GM18868 (cell line): ENCODE measurements around the gene TRA2B.
"Not testable (repeated sequence)": the region's sequence is repeated elsewhere in the genome, so short reads cannot be mapped to it uniquely, and the experiment has no call there.

Source experiments
- ATAC-seq: cut with Tn5 transposase; IDR thresholded peaks from one replicate; pipeline ENCODE4 v1.9.1; 2021; ENCODE audit warnings: mild to moderate bottlenecking, moderate library complexity; ENCODE audit not compliant: unreplicated experiment

The TRA2B gene

DNA sequence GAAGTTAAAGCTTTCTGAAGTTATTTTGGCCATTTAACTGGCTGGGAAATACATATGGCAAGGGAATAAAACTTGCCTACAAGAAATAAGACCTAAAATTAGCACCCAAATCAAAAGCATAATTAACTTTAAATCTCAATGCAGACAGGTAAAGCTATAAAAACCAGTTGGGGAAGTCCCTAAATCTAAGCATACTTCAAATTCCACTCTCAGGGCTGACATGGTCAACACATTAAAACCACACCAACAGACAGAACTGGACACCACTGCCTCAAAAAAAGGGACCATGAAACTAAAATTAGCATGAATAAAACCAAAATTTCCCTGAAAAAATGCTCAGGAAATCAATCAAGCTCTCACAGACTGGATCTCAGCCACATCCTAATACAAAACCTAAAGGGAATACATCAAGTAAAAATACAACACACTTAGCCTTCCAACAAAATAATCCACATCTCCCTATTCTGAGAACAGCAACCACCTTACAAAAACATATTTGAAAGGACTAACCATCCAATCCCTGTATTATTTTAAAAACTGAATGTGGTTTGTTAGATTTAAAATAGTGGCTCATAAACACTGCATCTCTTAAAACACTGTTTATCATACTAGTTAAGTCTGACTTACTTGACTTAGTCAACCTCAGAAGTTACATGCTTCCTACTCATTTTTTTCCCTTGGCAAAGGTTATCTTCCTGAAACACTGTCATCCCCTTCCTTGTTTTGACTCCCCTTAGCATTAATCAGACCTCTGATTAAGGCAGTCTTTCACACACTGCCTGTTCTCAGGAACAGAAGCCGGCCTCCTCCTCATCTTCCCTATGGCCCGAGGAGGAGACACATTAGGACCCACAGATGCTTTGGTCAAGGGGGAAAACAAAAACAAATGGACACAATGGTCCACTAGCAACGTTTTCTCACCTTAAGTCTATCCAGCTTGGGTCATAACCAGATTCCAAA, 8.3 kb downstream of the TRA2B start:
- no peak for ATAC-seq

DNA sequence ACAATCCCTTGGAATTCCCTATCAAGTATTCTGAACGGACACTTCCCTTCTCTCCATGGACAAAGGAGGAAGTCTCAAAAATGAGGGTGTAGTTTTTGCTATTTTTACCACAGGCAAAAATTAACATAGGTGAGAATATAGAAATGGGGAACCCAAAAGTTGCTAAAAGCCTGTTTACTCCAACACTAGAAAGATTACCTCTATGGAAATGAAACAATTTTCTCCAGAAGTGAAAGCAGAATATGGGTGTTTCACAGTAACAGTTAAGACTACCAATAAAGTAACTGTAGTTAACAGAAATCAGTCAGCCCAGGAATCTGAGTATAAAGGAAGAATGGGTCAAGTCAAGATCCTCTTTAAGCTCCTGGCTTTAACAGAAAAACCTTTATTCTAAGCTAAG, 9.3 kb downstream of the TRA2B start:
- no peak for ATAC-seq

DNA sequence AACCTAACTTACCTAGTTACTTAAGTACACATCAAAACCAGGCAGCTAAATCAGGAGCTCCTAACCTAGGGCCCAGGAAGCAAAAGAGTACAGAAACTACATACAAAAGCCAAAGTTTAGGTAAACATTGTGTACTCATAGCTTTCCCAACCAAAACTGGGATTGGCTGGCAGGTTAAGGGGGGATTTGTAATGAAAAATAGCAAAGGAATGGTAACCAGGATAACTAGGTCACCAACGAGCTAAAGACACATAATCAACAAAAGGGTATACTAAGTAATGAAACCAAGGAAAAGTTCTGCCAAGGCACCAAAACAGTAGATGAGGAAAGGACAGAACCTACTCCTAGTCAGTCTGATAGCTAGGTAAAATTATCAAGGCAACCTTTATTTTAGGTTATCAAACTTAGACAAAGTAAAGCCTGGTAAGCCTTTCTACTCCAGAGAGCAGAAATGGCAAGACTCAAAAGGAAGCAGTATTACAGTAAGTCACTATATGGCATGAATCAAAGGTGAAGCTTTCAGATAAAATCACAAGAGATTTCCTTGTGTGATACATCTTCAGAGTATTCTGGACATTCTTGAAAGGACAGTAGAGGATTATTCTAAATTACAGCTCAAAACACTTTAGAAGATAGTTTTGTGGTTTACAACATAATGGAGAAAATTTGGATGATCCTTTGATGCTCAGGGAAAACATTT, 10.2 kb downstream of the TRA2B start:
- no peak for ATAC-seq

DNA sequence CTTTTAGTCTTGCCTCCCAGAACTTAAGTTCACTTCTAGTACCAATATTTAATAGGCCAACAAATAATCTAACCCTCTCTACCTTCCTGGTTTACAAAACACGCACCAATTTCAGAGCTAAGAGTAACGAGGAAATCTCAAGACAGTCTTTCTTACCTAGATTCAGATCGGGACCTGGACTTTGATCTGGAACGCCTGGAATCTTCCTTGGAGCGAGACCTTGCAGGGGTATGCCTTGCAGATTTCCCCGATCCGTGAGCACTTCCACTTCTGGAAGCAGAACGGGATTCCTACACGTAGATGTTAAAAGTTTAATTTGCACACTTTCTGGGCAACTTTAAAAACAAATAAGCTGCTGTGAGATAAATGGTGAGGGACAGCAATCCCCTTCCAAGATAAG, 11.4 kb downstream of the TRA2B start:
- ATAC-seq, result no peak

DNA sequence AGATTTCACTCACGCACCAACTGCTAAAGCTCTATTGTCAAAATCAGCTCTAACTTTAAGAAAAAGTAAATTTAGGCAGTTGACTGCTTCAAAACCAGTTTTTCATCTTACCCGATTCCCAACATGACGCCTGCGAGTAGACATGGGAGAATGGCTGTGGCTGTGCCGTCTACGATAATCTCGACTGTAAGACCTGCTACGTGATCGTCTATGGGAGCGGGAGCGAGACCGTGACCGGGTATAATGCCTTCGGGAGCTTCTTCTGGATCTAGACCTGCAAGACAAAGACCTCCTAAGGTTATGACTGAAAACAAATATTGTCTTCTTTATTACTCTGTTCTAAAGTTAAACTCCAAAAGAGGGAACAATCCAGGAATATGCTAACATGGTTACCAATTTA, 12.5 kb downstream of the TRA2B start:
- no peak for ATAC-seq

DNA sequence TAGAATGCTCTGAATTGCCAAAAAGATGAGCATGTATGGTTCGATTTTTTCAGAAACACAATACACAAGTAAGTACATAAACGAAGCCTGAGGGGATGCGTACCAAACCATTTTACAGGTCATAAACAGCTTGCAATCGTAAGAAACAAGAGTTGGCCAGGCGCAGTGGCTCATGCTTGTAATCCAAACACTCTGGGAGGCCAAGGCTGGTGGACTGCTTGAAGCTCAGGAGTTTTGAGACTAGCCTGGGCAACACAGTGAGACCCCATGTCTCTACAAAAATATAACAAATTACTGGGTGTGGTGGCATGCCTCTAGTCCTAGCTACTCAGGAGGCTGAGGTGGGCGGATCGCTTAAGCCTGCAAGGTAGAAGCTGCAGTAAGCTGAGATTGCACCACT, 13.4 kb downstream of the TRA2B start:
- ATAC-seq, result no peak

DNA sequence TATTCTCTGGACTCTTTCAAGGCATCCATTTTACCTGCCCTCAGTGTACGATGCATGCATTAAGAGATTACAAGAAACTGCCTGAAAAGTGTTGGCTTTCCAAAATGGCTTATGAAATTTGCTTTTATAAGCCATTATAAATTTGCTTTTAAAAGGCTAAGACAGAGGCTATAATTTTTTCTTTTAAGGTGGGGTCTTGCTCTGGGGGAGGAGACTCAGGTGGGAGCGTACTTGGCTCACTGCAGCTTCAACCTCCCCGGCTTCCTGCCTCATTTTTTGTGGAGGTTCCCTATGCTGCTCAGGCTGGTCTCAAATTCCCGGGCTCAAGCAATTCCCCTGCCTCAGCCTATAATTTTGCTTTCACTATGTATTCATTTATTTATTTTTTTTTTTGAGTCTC, 17.6 kb downstream of the TRA2B start:
- ATAC-seq, result no peak

DNA sequence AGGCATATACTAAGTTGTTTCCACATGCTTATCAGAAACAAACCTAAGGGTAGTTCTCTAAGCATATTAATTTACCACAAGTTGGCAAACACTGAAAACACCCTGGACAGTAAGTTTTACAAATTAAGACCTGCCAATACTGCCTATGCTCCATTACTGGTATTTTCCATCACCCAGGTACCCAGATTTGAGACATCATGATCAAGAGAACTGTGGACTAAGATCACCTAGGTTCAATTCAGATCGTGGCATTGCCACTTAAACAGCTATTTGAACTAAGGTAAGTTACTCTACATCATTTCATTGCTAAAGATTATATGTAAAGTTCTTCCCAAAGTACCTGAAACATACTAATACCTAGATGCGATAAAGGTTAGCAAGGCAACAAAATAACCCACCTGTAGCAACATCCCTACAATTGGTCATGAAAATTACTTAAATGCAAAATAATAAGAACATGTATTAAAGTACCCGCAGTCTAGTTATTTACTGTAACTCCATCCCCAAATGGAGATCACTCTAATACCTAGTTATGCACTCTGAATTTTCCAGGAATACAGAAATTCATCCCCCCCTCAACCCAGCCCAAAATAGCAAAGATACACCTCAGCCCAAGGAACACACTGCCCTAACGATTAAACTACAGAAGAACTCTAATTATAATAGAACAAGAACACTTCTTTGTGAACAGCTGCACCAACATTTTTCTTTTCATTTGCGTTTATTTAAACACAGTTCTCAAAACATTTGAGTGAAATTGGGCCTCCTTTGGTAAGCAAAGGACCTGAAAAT, 21.6 kb downstream of the TRA2B start:
- ATAC-seq, result no peak

DNA sequence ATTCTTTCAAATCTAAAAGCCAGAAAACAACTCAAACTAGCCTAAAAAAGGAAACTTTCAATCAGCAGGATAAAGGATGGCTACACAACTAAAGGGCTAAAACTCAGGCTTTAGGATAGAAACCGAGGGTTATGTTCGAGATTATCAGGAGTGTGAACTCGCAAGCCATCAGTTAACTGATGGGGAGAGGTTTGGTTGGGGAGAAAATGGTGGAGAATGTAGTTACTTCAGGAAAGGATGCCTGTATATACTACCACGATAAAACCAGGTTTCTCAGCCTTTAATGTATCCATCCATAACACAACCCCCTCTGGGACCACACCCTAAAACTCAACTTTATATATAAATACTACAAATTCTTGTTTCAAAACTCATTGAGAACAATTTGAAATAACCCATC, 22.2 kb downstream of the TRA2B start:
- ATAC-seq, result no peak

DNA sequence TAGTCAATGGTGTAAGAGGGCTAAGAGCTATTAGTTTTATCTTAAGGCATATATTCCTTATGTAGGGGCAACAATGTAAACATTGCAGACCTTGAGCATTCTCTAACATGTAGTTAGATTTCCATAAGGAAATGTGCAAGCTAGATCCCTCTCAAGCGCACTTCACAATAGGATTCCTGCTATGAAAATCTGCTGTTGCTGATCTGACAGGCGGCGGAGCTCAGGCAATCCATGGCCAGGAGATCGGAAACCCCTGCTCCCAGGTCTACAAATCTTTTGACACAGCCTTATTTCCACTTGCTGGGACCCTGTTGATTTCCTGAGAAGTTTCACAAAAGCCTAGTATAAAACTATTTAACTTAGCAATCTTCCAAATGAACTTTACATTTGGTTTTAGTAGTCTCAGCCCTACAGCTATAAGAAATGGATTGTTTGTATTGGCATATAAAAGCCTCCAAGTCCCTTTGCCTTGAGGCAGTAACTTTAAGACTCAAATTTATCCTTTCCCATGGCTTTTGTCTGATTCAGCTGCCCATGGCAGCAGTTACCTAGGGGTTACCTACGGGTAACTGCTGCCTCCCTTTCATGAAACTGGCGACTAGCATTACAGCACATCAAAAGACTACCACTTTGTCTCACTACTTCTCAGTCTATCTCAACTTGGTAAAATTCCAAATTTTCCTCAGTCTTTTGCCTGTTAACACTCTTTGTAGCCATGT, 22.7 kb downstream of the TRA2B start:
- ATAC-seq, result no peak

DNA sequence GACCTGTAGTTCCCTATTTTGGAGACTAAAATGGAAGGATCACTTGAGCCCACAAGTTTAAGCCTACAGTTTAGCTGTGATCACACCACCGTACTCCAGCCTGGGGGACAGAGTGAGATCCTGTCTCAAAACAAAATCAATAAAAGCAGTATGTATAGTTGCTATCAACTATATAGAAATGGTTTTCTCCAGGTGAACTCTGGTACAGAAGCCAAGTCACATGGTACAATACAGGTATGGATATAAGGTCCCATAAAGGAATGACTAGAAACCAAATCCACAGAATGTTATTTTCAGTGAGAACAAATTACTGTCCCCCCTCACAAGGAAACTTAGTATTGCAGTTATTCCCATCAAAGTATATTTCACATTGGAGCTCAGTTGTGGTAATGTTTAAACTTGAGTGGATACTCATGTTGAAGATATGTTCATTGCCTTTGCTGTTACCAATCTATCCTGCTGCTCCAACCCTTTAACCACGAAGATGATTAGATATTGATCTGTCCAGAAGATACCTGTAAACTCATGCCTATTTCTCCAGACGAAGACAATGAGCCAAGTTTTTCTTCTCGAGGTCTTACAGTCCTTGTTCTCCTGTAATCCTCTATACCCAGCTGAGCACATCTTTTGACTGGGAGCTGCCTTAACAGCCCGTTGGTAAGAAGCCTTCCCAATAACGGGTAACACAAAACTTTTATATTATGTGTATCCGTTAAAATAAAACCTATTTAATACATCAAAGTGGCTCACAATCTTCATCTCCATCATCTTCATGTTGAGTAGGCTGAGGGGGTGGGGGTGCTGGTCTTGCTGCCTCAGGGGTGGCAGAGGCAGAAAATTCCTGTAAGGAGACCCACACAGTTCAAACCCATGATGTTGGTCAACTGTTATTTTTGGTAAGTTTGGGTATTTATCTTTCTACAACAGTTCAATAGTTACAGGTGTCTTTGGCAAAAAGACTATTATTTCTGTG, 24.6 kb downstream of the TRA2B start:
- no peak for ATAC-seq

DNA sequence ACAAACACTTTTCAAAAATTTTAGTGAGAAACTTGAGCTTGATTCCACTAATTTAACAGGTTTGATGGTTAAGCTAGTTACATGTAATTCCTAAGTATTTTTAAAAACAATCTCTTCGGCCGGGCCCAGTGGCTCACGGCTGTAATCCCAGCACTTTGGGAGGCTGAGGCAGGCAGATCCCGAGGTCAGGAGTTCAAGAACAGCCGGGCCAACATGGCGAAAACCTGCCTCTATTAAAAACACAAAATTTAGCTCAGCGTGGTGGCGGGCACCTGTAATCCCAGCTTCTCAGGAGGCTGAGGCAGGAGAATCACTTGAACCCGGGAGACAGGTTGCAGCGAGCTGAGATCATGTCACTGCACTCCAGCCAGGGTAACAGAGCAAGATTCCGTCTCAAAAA, 25.3 kb downstream of the TRA2B start:
- no peak for ATAC-seq

DNA sequence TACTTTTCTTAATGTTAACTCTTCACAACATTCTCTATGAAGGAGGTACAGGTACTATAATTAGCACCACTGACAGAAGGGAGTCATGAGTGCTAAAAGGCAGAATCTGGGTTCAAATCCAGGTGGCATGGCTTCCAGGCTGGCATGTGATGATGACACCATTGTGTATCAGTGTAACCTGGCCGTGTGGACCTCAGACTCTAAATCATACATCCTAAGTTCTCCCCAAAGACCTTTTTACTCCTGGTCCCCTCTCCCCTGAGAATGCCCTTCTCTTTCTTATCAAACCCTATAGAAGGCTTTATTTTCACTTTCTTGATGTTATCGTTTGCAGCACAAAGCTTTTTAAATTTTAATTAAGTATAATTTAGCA, 26.8 kb downstream of the TRA2B start:
- ATAC-seq, result not testable (repeated sequence)

DNA sequence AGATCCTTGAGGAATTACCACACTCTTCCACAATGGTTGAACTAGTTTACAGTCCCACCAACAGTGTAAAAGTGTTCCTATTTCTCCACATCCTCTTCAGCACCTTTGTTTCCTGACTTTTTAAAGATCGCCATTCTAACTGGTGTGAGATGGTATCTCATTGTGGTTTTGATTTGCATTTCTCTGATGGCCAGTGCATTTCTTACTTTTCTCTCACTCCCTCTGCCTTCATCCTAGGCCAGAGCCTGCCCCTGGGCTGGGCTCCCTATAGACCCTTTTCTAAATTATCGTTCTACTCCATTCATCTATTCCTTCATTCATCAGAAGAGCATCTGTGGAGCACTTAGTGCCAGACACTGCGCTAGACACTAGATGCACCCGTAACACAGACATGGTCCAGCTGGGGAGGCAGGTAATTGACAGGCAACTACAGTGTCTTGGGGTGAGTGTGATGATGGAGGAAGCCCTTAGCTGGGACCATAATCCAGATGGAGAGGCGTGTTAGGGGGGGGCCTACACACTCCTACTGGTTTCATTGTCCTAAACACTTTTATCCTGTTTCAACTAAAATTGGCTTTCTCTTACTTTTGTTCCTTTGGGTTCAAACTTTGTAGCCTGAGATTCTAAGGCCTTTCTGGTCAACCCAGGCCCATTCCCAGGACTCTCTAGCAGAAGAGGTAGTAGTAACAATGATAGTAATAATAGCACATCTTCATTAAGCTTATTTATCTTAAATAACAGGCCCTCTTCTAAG, 27.3 kb downstream of the TRA2B start:
- not testable (repeated sequence) for ATAC-seq

DNA sequence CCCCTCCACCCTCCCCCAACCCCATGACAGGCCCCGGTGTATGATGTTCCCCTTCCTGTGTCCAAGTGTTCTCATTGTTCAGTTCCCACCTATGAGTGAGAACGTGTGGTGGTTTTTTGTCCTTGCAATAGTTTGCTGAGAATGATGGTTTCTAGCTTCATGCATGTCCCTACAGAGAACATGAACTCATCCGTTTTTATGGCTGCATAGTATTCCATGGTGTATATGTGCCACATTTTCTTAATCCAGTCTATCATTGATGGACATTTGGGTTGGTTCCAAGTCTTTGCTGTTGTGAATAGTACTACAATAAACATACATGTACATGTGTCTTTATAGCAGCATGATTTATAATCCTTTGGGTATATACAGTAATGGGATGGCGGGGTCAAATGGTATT, 27.9 kb downstream of the TRA2B start:
- not testable (repeated sequence) for ATAC-seq

DNA sequence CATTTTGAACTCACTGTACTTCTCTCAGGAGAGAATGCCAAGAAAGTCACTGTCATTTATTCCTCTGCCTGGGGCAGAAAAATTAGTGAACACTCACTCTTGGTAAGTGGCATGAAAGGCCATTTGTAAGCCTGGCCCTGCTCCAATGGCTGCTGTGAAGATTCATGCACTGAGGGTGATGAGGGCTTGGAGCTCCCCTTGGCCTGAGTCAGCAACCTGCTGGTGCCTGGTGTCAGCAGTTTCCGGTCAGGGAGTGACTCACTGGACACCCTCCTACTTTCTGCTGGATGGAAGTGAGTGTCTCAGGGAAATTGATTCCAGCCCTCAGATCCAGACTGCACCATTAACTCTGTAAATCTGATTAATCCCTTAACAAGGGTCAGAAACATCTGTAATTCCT, 37.6 kb downstream of the TRA2B start:
- no peak for ATAC-seq

DNA sequence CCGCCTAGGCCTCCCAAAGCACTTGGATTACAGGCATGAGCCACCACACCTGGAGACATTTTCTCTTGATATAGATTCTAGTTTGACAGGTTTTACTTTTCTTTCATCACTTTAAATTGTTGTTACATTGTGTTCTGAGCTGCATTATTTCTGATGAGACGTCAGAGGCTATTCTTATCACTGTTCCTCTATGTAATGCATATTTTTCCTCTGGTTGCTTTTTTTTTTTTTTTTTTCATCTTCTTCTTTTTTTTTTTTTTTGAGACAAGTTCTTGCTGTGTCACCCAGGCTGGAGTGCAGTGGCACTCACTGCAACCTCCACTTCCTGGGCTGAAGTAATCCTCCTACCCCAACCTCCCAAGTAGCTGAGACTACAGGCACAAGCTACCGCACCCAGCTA, 41.2 kb downstream of the TRA2B start:
- ATAC-seq, result no peak

DNA sequence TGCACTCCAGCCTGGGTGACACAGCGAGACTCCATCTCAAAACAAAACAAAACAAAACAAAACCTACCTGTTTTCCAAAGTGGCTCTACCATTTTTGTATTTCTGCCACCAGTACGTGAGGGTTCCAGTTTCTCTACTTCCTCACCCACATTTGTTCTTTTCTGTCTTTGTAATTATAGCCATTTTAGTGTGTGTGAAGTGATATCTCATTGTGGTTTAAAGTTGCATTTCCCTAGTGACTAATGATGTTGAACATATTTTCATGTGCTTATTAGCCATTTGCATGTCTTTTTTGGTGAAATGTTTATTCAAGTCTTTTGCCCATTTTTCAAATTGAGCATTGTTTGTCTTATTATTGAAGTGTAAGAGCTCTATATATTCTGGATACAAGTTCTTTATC, 50.7 kb downstream of the TRA2B start:
- no peak for ATAC-seq

DNA sequence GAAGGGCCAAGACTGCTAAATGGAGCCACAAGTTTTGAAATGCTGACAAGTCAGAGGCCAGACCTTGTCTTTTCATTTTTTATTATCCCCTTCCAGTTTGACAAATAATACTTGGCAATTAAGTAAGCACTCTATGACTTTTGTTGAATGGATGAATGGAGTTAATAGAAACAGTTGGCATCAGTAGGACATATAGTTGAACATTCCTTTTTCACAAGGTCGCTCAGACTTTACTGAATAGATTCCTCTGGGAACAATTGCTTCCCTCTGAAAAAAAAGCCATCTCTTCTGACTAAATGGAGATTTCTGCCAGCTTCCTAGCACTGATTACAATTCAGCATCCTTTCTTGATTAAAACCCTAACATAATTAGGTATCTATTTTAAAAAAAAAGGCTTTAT, 53.2 kb downstream of the TRA2B start:
- ATAC-seq, result no peak
